Memory B cell (primary cell): ENCODE data around the gene SPP2.

Experiments
- ATAC-seq: fragments of 150-1000 bp; cut with Tn5 transposase; 2 replicates; pipeline ENCODE4 v1.10.0; 2021; ENCODE audit warnings: low read depth, mild to moderate bottlenecking, moderate library complexity
- DNase-seq, 2 donors: peaks; one replicate each; pipeline ENCODE4 v3.0.0; 2022; ENCODE audit warnings: low spot score in 2 of 2
- H3K27ac Mint-ChIP-seq: one replicate; pipeline ENCODE4 v1.8.0; 2022; ENCODE audit warnings: mild to moderate bottlenecking, moderate library complexity, mixed read lengths
- H3K27me3 Mint-ChIP-seq: one replicate; pipeline ENCODE4 v1.8.0; 2022; ENCODE audit warnings: mixed read lengths
- H3K36me3 Mint-ChIP-seq: one replicate; pipeline ENCODE4 v1.8.0; 2022; ENCODE audit warnings: mild to moderate bottlenecking, mixed read lengths
- H3K4me1 Mint-ChIP-seq: one replicate; pipeline ENCODE4 v1.8.0; 2022; ENCODE audit warnings: mixed read lengths
- H3K4me3 Mint-ChIP-seq: one replicate; pipeline ENCODE4 v1.8.0; 2022; ENCODE audit warnings: mild to moderate bottlenecking, moderate library complexity, mixed read lengths
- H3K9me3 Mint-ChIP-seq: one replicate; pipeline ENCODE4 v1.8.0; 2022; ENCODE audit warnings: mixed read lengths

SPP2 gene

DNA sequence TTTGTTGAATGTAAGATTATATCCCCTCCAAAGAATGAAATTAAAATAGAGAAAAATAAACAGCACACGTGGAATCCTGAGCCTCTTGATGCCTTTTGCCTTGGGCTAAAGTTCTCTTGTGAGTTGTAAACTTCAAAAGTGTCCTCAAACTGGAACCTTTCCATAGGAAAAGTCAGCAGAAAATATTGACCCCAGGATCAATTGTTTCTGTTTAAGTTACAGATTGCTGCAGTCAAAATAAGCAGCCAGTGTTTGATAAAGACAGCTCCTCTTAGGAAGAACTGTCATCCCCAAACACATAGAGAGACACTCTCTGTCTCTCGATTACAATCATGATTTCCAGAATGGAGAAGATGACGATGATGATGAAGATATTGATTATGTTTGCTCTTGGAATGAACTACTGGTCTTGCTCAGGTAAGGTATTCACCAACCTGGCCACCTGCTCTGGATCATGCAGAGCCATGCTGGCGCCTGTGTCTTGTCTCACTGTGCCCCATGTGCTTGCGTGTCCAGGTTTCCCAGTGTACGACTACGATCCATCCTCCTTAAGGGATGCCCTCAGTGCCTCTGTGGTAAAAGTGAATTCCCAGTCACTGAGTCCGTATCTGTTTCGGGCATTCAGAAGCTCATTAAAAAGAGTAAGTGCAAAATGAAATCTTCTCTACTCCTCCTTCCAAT is at the start of gene SPP2:
TSS of gene SPP2 (plus strand) at position 248 of the 681 bp plus-strand sequence. CDS start at position 333, 85 bp downstream.
- H3K9me3 Mint-ChIP-seq, result no peaks in the 10 kb centered on the region
- H3K4me3 Mint-ChIP-seq, result no peak within 1 kb of the TSS
- H3K27ac Mint-ChIP-seq, result no peak within 1 kb of the TSS
- no peaks in the 10 kb centered on the region for H3K4me1 Mint-ChIP-seq
- ATAC-seq (no peak), DNase-seq (no peak)
- no peaks in the 10 kb centered on the region for H3K36me3 Mint-ChIP-seq
- peaks cover 22% of the 10 kb centered on the region for H3K27me3 Mint-ChIP-seq

DNA sequence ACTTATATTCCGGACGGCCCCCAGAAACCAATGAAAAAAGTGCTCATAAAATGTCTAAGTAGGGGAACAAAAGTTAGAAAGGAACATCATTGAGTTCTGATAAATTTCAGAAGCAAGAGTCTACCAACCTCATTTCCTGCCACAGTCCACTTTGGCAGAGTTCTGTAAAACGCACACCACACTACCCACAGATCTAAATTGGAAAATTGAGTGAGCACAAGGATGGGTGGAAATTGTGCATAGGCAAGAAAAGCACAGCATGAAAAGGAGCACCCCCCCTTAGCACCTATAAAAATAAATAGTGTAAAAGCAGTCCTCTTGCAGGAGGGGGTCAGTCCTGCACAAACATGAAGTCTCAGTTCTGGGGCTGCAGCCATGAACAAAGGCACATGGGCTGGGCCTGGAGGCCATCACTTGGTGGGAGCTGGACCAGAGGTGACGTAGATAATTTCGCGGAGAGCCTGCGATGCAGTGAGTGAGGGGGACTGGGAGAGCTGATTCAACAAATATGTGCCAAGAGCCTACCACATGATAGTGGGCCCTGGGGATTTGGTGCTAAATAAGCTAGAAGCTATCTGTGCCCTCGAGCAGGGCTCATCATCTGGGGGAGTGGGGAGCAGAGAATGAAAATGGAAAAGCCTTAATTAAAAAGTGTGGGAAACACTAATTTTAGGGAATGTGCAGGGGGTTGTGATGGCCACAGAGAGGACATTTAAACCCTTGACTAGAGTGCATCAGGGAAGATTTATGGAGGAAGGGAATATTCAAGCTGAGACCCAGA is 48.9 kb upstream of the SPP2 start:
- Mint-ChIP-seq H3K27ac (no peak overlapping the region), H3K4me3 (no peak overlapping the region), H3K4me1 (peaks cover 1% of the 10 kb centered on the region), H3K27me3 (peaks cover 15% of the 10 kb centered on the region), H3K36me3 (no peaks in the 10 kb centered on the region), H3K9me3 (no peaks in the 10 kb centered on the region)
- ATAC-seq, result no peak
- DNase-seq, result no peak

GRCh38 chr2:234002281-234002680 is 48.2 kb upstream of the SPP2 start:
- ATAC-seq (no peak), DNase-seq (no peak)
- Mint-ChIP-seq H3K9me3 (no peaks in the 10 kb centered on the region), H3K36me3 (no peaks in the 10 kb centered on the region), H3K27me3 (peaks cover 13% of the 10 kb centered on the region), H3K4me1 (no peaks in the 10 kb centered on the region), H3K4me3 (no peak overlapping the region), H3K27ac (no peak overlapping the region)

GRCh38 chr2:234003972-234004617 is 46.4 kb upstream of the SPP2 start:
- Mint-ChIP-seq H3K4me3 (no peak overlapping the region), H3K4me1 (no peaks in the 10 kb centered on the region), H3K27me3 (peaks cover 13% of the 10 kb centered on the region), H3K27ac (no peak overlapping the region), H3K36me3 (no peaks in the 10 kb centered on the region), H3K9me3 (no peaks in the 10 kb centered on the region)
- ATAC-seq, result no peak
- DNase-seq, result no peak

DNA sequence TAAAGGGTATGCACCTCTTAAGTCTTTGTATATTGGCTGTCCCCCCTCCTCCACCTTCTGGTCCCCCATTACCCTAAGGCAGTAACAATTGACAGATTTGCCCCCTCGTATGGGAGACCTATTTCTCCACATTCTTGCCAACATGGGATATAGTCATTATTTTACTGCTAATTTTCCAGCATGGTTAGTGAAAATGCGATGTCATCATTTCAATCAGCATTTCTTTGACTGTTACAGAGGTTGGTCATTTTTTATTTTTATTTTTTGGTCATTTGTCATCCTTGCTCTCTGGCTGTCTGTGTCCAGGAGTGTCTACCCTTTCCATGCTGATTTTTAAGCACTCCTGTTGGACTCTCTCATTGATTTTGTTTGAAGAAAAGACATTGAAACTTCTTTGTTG is 45.4 kb upstream of the SPP2 start:
- Mint-ChIP-seq H3K27me3 (peaks cover 16% of the 10 kb centered on the region), H3K4me3 (no peak overlapping the region)
- no peak for ATAC-seq

DNA sequence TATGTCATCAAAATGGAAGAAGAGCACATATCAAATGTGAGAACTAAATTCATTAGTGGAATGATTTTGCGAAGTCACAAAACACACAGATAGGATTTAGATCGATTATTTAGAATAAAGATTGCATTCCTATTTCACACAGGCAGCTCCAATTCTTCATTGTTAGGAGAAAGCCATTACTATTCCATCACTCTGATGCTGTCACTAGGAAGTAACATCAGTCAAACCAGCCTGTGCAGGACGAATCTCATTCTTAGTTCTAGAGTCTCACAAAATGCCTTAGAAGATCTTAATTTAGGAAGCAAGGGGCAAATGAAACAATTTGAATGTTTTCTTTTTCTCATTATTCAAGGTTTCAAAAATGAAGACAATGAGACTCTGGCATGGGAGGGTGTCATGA is 44.0 kb upstream of the SPP2 start:
- Mint-ChIP-seq H3K4me3 (no peak overlapping the region), H3K4me1 (no peaks in the 10 kb centered on the region), H3K27me3 (peaks cover 14% of the 10 kb centered on the region), H3K27ac (no peak overlapping the region), H3K9me3 (peaks cover 1% of the 10 kb centered on the region), H3K36me3 (no peaks in the 10 kb centered on the region)
- DNase-seq (no peak), ATAC-seq (no peak)

More for the DNA sequence above, 45.4 kb upstream of the SPP2 start:
- no peaks in the 10 kb centered on the region for H3K36me3 Mint-ChIP-seq
- DNase-seq, result no peak
- no peaks in the 10 kb centered on the region for H3K4me1 Mint-ChIP-seq
- no peaks in the 10 kb centered on the region for H3K9me3 Mint-ChIP-seq
- no peak overlapping the region for H3K27ac Mint-ChIP-seq

- no peaks in the 10 kb centered on the region for H3K36me3 Mint-ChIP-seq
- H3K9me3 Mint-ChIP-seq, result peaks cover 1% of the 10 kb centered on the region
- no peaks in the 10 kb centered on the region for H3K4me1 Mint-ChIP-seq
- H3K27me3 Mint-ChIP-seq, result peaks cover 7% of the 10 kb centered on the region
- ATAC-seq, result no peak
- no peak for DNase-seq
- no peak overlapping the region for H3K4me3 Mint-ChIP-seq
- H3K27ac Mint-ChIP-seq, result no peak overlapping the region
These were observed 36.1 kb upstream of the SPP2 start for GRCh38 chr2:234014427-234014826.

- DNase-seq, result no peak
- H3K4me1 Mint-ChIP-seq, result no peaks in the 10 kb centered on the region
- no peak overlapping the region for H3K4me3 Mint-ChIP-seq
- no peak overlapping the region for H3K27ac Mint-ChIP-seq
- H3K36me3 Mint-ChIP-seq, result no peaks in the 10 kb centered on the region
- peaks cover 1% of the 10 kb centered on the region for H3K9me3 Mint-ChIP-seq
- no peak for ATAC-seq
- H3K27me3 Mint-ChIP-seq, result peaks cover 4% of the 10 kb centered on the region
These were observed 34.6 kb upstream of the SPP2 start for GRCh38 chr2:234015861-234016260.

DNA sequence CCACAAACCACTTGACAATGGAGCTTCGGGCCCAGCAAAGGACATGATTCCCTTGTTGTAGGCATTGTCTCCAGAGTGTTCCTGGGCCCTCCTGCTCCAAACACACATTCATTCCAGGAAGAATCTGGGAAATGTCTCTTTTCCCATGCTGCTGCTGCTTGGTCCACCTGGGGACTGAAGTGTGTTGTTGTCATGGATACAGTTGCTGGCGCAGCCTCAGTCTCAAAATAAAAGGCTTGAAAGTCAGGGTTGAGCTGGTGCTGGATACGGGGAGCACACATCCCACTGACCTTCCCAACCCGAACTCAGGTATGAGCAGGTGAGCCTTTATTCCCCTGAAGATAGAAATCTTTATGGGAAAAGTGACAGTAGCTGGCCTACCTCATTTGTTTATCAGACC is 30.6 kb upstream of the SPP2 start:
- Mint-ChIP-seq H3K4me3 (no peak overlapping the region), H3K27me3 (peaks cover 11% of the 10 kb centered on the region), H3K4me1 (no peaks in the 10 kb centered on the region), H3K36me3 (no peaks in the 10 kb centered on the region), H3K9me3 (peaks cover 2% of the 10 kb centered on the region), H3K27ac (no peak overlapping the region)
- ATAC-seq, result no peak
- no peak for DNase-seq

DNA sequence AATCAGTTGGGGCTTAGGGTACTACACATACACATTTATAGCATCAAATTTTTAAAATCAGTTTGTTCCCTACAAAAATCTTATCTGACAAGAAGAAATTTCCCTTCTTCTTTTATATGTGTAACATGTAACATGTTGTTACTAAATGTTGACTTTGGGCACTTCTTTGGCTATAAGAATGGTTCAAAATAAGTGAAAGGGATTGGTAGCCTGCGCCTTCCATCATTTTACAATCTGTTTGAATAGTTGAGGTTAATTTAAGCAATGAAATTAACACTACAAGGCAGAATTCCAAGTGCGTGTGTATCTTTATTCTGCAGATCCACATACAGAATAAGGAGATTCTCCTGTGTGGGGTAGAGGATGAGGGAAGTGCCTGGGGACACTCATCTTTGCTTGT is 30.2 kb upstream of the SPP2 start:
- no peak for ATAC-seq
- peaks cover 10% of the 10 kb centered on the region for H3K27me3 Mint-ChIP-seq
- no peak for DNase-seq
- peaks cover 2% of the 10 kb centered on the region for H3K9me3 Mint-ChIP-seq
- no peak overlapping the region for H3K27ac Mint-ChIP-seq
- H3K36me3 Mint-ChIP-seq, result no peaks in the 10 kb centered on the region
- no peak overlapping the region for H3K4me3 Mint-ChIP-seq
- peaks cover under 1% of the 10 kb centered on the region for H3K4me1 Mint-ChIP-seq

DNA sequence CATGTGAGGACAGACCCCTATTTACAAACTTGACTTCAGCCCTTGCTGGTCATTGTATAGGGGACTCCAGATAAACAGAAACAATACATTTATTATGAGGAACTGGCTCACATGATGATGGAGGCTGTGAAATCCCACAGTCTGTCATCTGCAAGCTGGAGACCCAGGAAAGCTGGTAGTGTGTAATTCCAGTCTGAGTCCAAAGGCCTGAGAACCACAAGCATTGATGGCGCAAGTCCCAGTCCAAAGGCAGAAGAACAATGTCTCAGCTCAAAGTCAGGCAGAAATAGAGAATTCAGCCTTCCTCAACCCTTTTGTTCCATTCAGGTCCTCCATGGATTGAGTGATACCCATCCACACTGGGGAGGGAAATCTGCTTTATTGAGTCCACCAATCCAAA is 28.1 kb upstream of the SPP2 start:
- Mint-ChIP-seq H3K36me3 (no peaks in the 10 kb centered on the region), H3K27ac (no peak overlapping the region)

DNA sequence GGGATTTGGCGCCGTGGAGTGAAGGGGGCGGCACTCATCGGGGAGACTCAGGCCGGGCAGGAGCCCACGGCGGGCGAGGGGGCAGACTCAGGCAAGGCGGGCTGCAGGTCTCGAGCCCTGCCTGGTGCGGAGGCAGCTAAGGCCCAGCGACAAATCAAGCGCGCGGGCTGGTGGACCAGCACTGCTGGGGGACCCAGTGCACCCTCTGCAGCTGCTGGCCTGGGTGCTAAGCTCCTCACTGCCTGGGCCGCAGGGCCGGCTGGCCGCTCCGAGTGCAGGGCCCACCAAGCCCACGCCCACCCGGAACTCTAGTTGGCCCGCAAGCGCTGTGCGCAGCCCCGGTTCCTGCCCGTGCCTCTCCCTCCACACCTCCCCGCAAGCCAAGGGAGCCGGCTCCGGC is 26.2 kb upstream of the SPP2 start:
- Mint-ChIP-seq H3K27me3 (peaks cover 26% of the 10 kb centered on the region), H3K4me1 (peaks cover 9% of the 10 kb centered on the region), H3K9me3 (peaks cover 2% of the 10 kb centered on the region), H3K36me3 (no peaks in the 10 kb centered on the region), H3K27ac (no peak overlapping the region), H3K4me3 (no peak overlapping the region)
- DNase-seq (no peak), ATAC-seq (no peak)

More for the DNA sequence above, 28.1 kb upstream of the SPP2 start:
- Mint-ChIP-seq H3K9me3 (peaks cover 2% of the 10 kb centered on the region), H3K4me3 (no peak overlapping the region), H3K27me3 (peaks cover 14% of the 10 kb centered on the region), H3K4me1 (peaks cover 9% of the 10 kb centered on the region)
- DNase-seq (no peak), ATAC-seq (no peak)

GRCh38 chr2:234025466-234025865 is 25.0 kb upstream of the SPP2 start:
- peak in 1 of 2 donors; percentile 23 for DNase-seq
- peaks cover 26% of the 10 kb centered on the region for H3K27me3 Mint-ChIP-seq

DNA sequence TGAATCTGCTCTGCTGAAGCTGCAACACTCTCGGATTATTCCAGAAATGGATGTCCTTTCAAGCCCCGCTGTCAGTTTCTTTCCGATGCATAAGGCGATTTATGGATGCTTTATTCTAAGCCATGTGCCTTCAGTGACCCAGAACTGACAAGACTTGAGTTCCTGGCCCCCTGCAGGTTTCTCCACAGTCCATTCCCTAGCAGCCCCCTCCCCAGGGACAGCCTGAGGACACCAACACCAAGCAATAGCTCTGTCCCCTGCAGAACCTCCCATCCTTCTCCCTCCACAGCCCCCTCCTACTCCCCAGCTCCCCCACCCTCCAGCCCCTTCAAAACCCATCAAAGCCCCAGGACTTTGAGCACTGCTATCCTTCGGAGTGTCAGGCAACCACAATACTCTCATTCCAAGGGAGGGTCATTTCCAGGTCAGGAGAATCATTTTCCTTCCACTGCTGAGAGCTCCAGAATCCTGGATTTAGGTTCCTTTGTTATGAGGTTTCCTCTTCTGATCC is 24.6 kb upstream of the SPP2 start:
- Mint-ChIP-seq H3K36me3 (no peaks in the 10 kb centered on the region), H3K4me1 (peaks cover 9% of the 10 kb centered on the region), H3K27me3 (peaks cover 28% of the 10 kb centered on the region), H3K9me3 (peaks cover 2% of the 10 kb centered on the region), H3K27ac (peak overlapping the region; percentile 39), H3K4me3 (peak overlapping the region; percentile 70)
- DNase-seq, result no peak
- ATAC-seq, result peak; percentile 17

More at GRCh38 chr2:234025466-234025865, 25.0 kb upstream of the SPP2 start:
- no peaks in the 10 kb centered on the region for H3K36me3 Mint-ChIP-seq
- H3K4me1 Mint-ChIP-seq, result peaks cover 9% of the 10 kb centered on the region
- ATAC-seq, result peak; percentile 97
- H3K27ac Mint-ChIP-seq, result no peak overlapping the region
- peak overlapping the region; percentile 70 for H3K4me3 Mint-ChIP-seq
- peaks cover 2% of the 10 kb centered on the region for H3K9me3 Mint-ChIP-seq
